NAMALWA (cell line): ENCODE measurements around the gene WDR20.
A peak's percentile ranks its signal among the peaks of the same experiment; 100 is the strongest.

Source experiments
- DNase-seq: peaks from one replicate; pipeline ENCODE4 v3.0.0-alpha.2; 2015; ENCODE audit warnings: low spot score

Gene WDR20

GRCh38 chr14:102218688-102219087 is 79.0 kb downstream of the WDR20 start:
- DNase-seq = no peak

- DNase-seq = no peak
Measured at GRCh38 chr14:102219316-102219715, 79.6 kb downstream of the WDR20 start.

- peak; percentile 67 for DNase-seq
Measured at GRCh38 chr14:102220031-102220430, 80.3 kb downstream of the WDR20 start.

GRCh38 chr14:102221026-102221425 is 81.3 kb downstream of the WDR20 start:
- DNase-seq = no peak

GRCh38 chr14:102222009-102222575 is 82.4 kb downstream of the WDR20 start:
- DNase-seq = no peak

GRCh38 chr14:102222751-102223150 is 83.1 kb downstream of the WDR20 start:
- DNase-seq = no peak

- no peak for DNase-seq
Measured at GRCh38 chr14:102223682-102224081, 84.0 kb downstream of the WDR20 start.

GRCh38 chr14:102225386-102225785 is 85.7 kb downstream of the WDR20 start:
- no peak for DNase-seq

- DNase-seq = no peak
Measured at GRCh38 chr14:102225936-102226335, 86.2 kb downstream of the WDR20 start.

GRCh38 chr14:102226356-102227125 is 86.8 kb downstream of the WDR20 start:
- no peak for DNase-seq

GRCh38 chr14:102227184-102227964 is 87.7 kb downstream of the WDR20 start:
- DNase-seq = no peak

- no peak for DNase-seq
Measured at GRCh38 chr14:102229071-102229738, 89.5 kb downstream of the WDR20 start.

- DNase-seq = no peak
Measured at GRCh38 chr14:102229739-102230092, 90.0 kb downstream of the WDR20 start.

GRCh38 chr14:102230481-102231210 is 90.9 kb downstream of the WDR20 start:
- no peak for DNase-seq

GRCh38 chr14:102231476-102232347 is 92.0 kb downstream of the WDR20 start:
- DNase-seq = no peak

GRCh38 chr14:102232348-102232625 is 92.6 kb downstream of the WDR20 start:
- DNase-seq = no peak

- no peak for DNase-seq
Measured at GRCh38 chr14:102233081-102233480, 93.4 kb downstream of the WDR20 start.

GRCh38 chr14:102234331-102235264 is 94.9 kb downstream of the WDR20 start:
- DNase-seq = no peak

- peak; percentile 80 for DNase-seq
Measured at GRCh38 chr14:102235275-102235897, 95.7 kb downstream of the WDR20 start.

GRCh38 chr14:102236026-102236425 is 96.3 kb downstream of the WDR20 start:
- DNase-seq = no peak
